Liver (tissue), 9 donors: ENCODE results near the gene CNOT11. TPM values are rescaled to one million over a fixed set of nuclear protein-coding genes. Genes with fewer than 3 reads are reported as not detected.
"Not testable (repeated sequence)": the region's sequence is repeated elsewhere in the genome, so short reads cannot be mapped to it uniquely, and the experiment has no call there.

Source experiments
- DNase-seq: peaks from one replicate; pipeline ENCODE4 v3.0.0-alpha.2; 2017; ENCODE audit warnings: low spot score
- H3K27ac ChIP-seq, 2 donors: one replicate each; pipeline ENCODE4 v1.7.0; 2013; ENCODE audit warnings: inconsistent platforms in 2 of 2, low read length in 2 of 2, control low read depth in 1 of 2, low read depth in 1 of 2, mild to moderate bottlenecking in 1 of 2
- H3K27me3 ChIP-seq, 4 donors: one replicate each; pipeline versions ENCODE4 v1.6.1 to v1.7.0; 2013; ENCODE audit warnings: low read length in 3 of 4, inconsistent platforms in 1 of 4, mild to moderate bottlenecking in 1 of 4, moderate library complexity in 1 of 4; ENCODE audit not compliant: control insufficient read depth in 4 of 4, insufficient read depth in 4 of 4
- H3K36me3 ChIP-seq, 4 donors: one replicate each; pipeline versions ENCODE4 v1.6.1 to v1.7.0; 2013; ENCODE audit warnings: low read length in 3 of 4, mild to moderate bottlenecking in 3 of 4, low read depth in 1 of 4, moderate library complexity in 1 of 4; ENCODE audit not compliant: control insufficient read depth in 4 of 4, insufficient read depth in 3 of 4
- H3K4me1 ChIP-seq, 4 donors: one replicate each; pipeline versions ENCODE4 v1.6.1 to v1.7.0; 2013; ENCODE audit warnings: low read length in 3 of 4, mild to moderate bottlenecking in 3 of 4, moderate library complexity in 1 of 4; ENCODE audit not compliant: control insufficient read depth in 4 of 4, insufficient read depth in 4 of 4
- H3K4me3 ChIP-seq, 3 donors: one replicate each; pipeline versions ENCODE4 v1.6.1 to v1.7.0; 2013; ENCODE audit warnings: low read length in 3 of 3, control low read depth in 1 of 3, low read depth in 1 of 3, mild to moderate bottlenecking in 1 of 3
- H3K9ac ChIP-seq, 2 donors: one replicate each; pipeline ENCODE4 v1.7.0; 2013; ENCODE audit warnings: low read length in 2 of 2, mild to moderate bottlenecking in 2 of 2, moderate library complexity in 2 of 2, control low read depth in 1 of 2, low read depth in 1 of 2
- H3K9me3 ChIP-seq, 4 donors: one replicate each; pipeline versions ENCODE4 v1.6.1 to v1.7.0; 2013; ENCODE audit warnings: low read length in 3 of 4; ENCODE audit not compliant: control insufficient read depth in 4 of 4
- EGR1 ChIP-seq, 2 donors: IDR thresholded peaks; 2 replicates each; pipeline ENCODE4 v1.6.1; 2016 to 2018; ENCODE audit warnings: antibody characterized with exemption in 2 of 2, low read depth in 2 of 2
- FOXA1 ChIP-seq: IDR thresholded peaks from 2 replicates; pipeline ENCODE4 v1.6.1; 2016; ENCODE audit warnings: antibody characterized with exemption
- FOXA2 ChIP-seq: IDR thresholded peaks from 2 replicates; pipeline ENCODE4 v1.6.1; 2016; ENCODE audit warnings: antibody characterized with exemption
- GABPA ChIP-seq, 2 donors: IDR thresholded peaks in 1 of 2; conservative IDR thresholded peaks in 1 of 2; 2 replicates each; pipeline ENCODE4 v1.6.1; 2016; ENCODE audit warnings: antibody characterized with exemption in 2 of 2, mild to moderate bottlenecking in 1 of 2, moderate library complexity in 1 of 2
- HNF4A ChIP-seq, 2 donors: conservative IDR thresholded peaks; 2 replicates each; pipeline ENCODE4 v1.6.1; 2016; ENCODE audit warnings: antibody characterized with exemption in 2 of 2, mild to moderate bottlenecking in 2 of 2
- HNF4G ChIP-seq: IDR thresholded peaks from 2 replicates; pipeline ENCODE4 v1.6.1; 2016; ENCODE audit warnings: antibody characterized with exemption
- JUND ChIP-seq, 2 donors: IDR thresholded peaks; 2 replicates each; pipeline ENCODE4 v1.6.1; 2016; ENCODE audit warnings: antibody characterized with exemption in 2 of 2
- NR2F2 ChIP-seq: IDR thresholded peaks from 2 replicates; pipeline ENCODE4 v1.6.1; 2016; ENCODE audit warnings: antibody characterized with exemption
- RAD21 ChIP-seq, 2 donors: IDR thresholded peaks; 2 replicates each; pipeline ENCODE4 v1.6.1; 2016; ENCODE audit warnings: antibody characterized with exemption in 2 of 2, mild to moderate bottlenecking in 2 of 2
- RXRA ChIP-seq, 2 donors: IDR thresholded peaks; 2 replicates each; pipeline ENCODE4 v1.6.1; 2017 to 2018; ENCODE audit warnings: antibody characterized with exemption in 2 of 2, mild to moderate bottlenecking in 1 of 2
- SP1 ChIP-seq: IDR thresholded peaks from 2 replicates; pipeline ENCODE4 v1.6.1; 2018; ENCODE audit warnings: antibody characterized with exemption, mild to moderate bottlenecking
- TAF1 ChIP-seq: conservative IDR thresholded peaks from 2 replicates; pipeline ENCODE4 v1.6.1; 2016; ENCODE audit warnings: antibody characterized with exemption, mild to moderate bottlenecking
- YY1 ChIP-seq: IDR thresholded peaks from 2 replicates; pipeline ENCODE4 v1.6.1; 2016; ENCODE audit warnings: antibody characterized with exemption, mild to moderate bottlenecking
- WGBS: extraction: QIAGEN DNeasy Blood & Tissue Kit; methylation state at CpG from one replicate; pipeline ENCODE4 v1.1.7; 2013; 5-methylcytosine and 5-hydroxymethylcytosine counted together
- polyA plus RNA-seq, 2 donors: library from polyadenylated mRNA; stranded (reverse) in 1 of 2; unstranded in 1 of 2; fragments of 200-250 nt in 1 of 2; fragments of >200 nt in 1 of 2; fragmentation: Nextera tagmentation in 1 of 2; extraction: Ambion mirVana in 1 of 2; gene quantifications; one replicate each; pipeline versions ENCODE4 v1.2.1 to v1.2.3, GENCODE V29; 2013 to 2015
- total RNA-seq, 2 donors: library from RNA; depleted of rRNA; stranded (reverse); fragments of >200 nt; gene quantifications; one replicate each; pipeline ENCODE4 v1.2.3, GENCODE V29; 2014
- TF ChIP-seq, protein P1 (sequence below): IDR thresholded peaks from 2 replicates; pipeline ENCODE4 v1.6.1; 2016; ENCODE audit warnings: antibody characterized with exemption, mild to moderate bottlenecking
- TF ChIP-seq, protein P2 (sequence below): IDR thresholded peaks from 2 replicates; pipeline ENCODE4 v1.6.1; 2016; ENCODE audit warnings: antibody characterized with exemption
- TF ChIP-seq, protein P3 (sequence below): IDR thresholded peaks from 2 replicates; pipeline ENCODE4 v1.6.1; 2016; ENCODE audit warnings: antibody characterized with exemption
- TF ChIP-seq, protein P4 (sequence below): fragments of 150-350 bp; IDR thresholded peaks from 2 replicates; pipeline ENCODE4 v1.5.1; 2017; ENCODE audit warnings: improper control_type of control experiment, low read depth, low read length; ENCODE audit not compliant: missing input control
- TF ChIP-seq, protein P5 (sequence below): IDR thresholded peaks from 2 replicates; pipeline ENCODE4 v1.6.1; 2016; ENCODE audit warnings: antibody characterized with exemption
- donor health status: healthy.
- donor health status: healthy.
- donor health status: healthy.
- donor health status: healthy.
- donor health status: healthy.

Gene CNOT11
- total and polyA plus RNA-seq, 4 donors: 9.8 to 14.3 (median 13.5) TPM

DNA sequence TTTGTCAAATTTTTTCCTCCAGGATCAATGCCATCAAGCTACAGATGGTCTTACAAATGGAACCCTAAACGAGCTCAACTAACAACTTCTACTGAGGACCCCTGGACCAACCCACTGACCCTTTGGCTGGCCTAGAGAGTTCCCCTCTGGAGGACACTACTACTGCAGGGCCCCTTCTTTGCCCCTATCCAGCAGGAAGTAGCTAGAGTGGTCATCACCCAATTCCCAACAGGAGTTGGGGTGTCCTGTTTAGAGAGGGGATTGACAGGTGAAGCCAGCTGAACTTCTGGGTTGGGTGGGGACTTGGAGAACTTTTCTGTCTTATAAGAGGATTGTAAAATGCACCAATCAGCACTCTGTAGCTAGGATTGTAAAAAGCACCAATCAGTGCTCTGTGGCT is 16.7 kb upstream of the CNOT11 start:
- H3K27ac ChIP-seq, H3K36me3 ChIP-seq, DNase-seq, H3K4me3 ChIP-seq, H3K9me3 ChIP-seq, H3K27me3 ChIP-seq, H3K9ac ChIP-seq: not testable (repeated sequence)
- peaks cover 4 to 28% (median 14%) of the 10 kb centered on the region in 4 donors for H3K4me1 ChIP-seq
- WGBS: 95% methylated on average over 1 of the region's 1 CpG

DNA sequence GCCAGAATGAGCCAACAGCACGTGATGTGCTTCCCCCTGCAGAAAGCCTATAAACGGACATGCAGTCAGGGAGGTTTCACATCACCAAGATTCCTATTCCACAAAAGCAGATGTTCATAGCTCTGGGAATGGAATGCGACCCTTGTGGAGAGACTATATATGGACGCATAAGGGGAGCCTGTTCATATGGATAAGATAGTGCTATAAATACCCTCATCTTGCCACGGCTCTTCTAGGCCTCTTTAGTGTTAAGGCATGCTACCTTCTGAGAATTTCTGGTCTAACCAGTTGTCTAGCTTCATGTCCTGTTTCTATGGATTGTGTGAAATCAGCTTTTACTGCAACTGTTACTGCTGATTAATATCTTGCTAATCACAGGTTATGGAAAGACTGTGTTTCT is 14.7 kb upstream of the CNOT11 start:
- H3K9me3 ChIP-seq, H3K27me3 ChIP-seq, H3K36me3 ChIP-seq, H3K27ac ChIP-seq, H3K4me3 ChIP-seq, H3K9ac ChIP-seq, DNase-seq: not testable (repeated sequence)
- H3K4me1 ChIP-seq: peaks cover 4 to 25% (median 14%) of the 10 kb centered on the region in 4 donors
- WGBS: 85% methylated on average over 5 of the region's 5 CpGs

DNA sequence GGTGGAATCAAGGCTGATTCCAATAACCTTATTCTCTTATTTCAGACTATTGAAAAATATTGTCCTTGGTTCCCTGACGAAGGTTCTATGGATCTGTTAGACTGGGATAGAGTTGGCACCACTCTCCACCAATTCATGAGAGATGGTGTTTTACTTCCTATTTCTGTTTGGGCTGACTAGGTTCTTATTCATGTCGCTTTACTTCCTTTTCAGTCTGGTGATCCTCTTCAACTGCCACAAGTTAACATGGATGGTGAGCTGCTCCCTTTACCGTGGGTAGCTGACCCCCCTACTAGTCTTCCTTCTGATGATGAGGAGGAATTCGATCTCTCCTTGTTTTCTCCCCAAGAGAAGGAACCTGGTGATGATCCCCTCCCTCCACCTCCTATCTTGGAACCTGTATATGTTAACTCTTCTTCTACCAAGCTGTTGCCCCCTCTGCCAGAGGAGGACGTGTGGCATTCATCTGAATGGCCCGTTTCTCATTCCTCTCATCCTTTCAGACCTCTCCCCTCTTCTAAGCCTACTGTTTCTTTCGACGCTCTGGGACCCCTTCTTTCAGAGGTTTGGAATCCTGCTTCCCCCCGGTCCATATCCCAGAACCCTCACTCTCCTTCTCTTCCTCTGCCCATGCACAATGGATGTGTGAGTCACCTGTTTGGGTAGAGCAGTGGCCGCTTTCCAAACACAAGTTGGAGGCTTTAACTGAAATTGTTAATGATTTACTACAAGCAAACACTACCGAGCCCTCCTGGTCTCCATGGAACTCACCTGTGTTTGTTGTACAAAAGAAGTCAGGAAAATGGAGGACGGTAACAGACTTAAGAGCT is 13.5 kb upstream of the CNOT11 start:
- 37% methylated on average over 12 of the region's 12 CpGs for WGBS

More for the DNA sequence above, 13.5 kb upstream of the CNOT11 start:
- Histone ChIP-seq H3K36me3 (no peaks in the 10 kb centered on the region), H3K27ac (peak overlapping the region; percentile 37 to 90), H3K4me1 (peaks cover 4 to 18% (median 13%) of the 10 kb centered on the region in 4 donors), H3K4me3 (peak overlapping the region in 1 of 3 donors; percentile 34), H3K9me3 (no peaks in the 10 kb centered on the region), H3K27me3 (no peaks in the 10 kb centered on the region), H3K9ac (peak overlapping the region in 1 of 2 donors; percentile 74)
- DNase-seq: peak; percentile 49
- no peak for TF ChIP-seq HNF4G
- peak in 1 of 2 donors; percentile 42 for TF ChIP-seq RXRA (IDR thresholded peaks at IDR 0.05)
- TF ChIP-seq, protein P1, sequence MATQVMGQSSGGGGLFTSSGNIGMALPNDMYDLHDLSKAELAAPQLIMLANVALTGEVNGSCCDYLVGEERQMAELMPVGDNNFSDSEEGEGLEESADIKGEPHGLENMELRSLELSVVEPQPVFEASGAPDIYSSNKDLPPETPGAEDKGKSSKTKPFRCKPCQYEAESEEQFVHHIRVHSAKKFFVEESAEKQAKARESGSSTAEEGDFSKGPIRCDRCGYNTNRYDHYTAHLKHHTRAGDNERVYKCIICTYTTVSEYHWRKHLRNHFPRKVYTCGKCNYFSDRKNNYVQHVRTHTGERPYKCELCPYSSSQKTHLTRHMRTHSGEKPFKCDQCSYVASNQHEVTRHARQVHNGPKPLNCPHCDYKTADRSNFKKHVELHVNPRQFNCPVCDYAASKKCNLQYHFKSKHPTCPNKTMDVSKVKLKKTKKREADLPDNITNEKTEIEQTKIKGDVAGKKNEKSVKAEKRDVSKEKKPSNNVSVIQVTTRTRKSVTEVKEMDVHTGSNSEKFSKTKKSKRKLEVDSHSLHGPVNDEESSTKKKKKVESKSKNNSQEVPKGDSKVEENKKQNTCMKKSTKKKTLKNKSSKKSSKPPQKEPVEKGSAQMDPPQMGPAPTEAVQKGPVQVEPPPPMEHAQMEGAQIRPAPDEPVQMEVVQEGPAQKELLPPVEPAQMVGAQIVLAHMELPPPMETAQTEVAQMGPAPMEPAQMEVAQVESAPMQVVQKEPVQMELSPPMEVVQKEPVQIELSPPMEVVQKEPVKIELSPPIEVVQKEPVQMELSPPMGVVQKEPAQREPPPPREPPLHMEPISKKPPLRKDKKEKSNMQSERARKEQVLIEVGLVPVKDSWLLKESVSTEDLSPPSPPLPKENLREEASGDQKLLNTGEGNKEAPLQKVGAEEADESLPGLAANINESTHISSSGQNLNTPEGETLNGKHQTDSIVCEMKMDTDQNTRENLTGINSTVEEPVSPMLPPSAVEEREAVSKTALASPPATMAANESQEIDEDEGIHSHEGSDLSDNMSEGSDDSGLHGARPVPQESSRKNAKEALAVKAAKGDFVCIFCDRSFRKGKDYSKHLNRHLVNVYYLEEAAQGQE: peak; percentile 58
- TF ChIP-seq, protein P2, sequence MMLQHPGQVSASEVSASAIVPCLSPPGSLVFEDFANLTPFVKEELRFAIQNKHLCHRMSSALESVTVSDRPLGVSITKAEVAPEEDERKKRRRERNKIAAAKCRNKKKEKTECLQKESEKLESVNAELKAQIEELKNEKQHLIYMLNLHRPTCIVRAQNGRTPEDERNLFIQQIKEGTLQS: peak; percentile 35
- peak in 1 of 2 donors; percentile 41 for TF ChIP-seq HNF4A (conservative IDR thresholded peaks at IDR 0.05)
- TF ChIP-seq JUND (IDR thresholded peaks at IDR 0.05): peak; percentile 65 to 76
- peak; percentile 48 for TF ChIP-seq TAF1
- TF ChIP-seq, protein P3, sequence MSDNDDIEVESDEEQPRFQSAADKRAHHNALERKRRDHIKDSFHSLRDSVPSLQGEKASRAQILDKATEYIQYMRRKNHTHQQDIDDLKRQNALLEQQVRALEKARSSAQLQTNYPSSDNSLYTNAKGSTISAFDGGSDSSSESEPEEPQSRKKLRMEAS: peak; percentile 45
- no peak for TF ChIP-seq FOXA1
- peak; percentile 74 for TF ChIP-seq SP1
- peak; percentile 35 for TF ChIP-seq FOXA2
- TF ChIP-seq, protein P4, sequence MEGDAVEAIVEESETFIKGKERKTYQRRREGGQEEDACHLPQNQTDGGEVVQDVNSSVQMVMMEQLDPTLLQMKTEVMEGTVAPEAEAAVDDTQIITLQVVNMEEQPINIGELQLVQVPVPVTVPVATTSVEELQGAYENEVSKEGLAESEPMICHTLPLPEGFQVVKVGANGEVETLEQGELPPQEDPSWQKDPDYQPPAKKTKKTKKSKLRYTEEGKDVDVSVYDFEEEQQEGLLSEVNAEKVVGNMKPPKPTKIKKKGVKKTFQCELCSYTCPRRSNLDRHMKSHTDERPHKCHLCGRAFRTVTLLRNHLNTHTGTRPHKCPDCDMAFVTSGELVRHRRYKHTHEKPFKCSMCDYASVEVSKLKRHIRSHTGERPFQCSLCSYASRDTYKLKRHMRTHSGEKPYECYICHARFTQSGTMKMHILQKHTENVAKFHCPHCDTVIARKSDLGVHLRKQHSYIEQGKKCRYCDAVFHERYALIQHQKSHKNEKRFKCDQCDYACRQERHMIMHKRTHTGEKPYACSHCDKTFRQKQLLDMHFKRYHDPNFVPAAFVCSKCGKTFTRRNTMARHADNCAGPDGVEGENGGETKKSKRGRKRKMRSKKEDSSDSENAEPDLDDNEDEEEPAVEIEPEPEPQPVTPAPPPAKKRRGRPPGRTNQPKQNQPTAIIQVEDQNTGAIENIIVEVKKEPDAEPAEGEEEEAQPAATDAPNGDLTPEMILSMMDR: no peak
- TF ChIP-seq RAD21 (IDR thresholded peaks at IDR 0.05): no peak
- TF ChIP-seq EGR1 (IDR thresholded peaks at IDR 0.05; ENCODE audit: low read depth in 2 of 2): no peak
- TF ChIP-seq, protein P5, sequence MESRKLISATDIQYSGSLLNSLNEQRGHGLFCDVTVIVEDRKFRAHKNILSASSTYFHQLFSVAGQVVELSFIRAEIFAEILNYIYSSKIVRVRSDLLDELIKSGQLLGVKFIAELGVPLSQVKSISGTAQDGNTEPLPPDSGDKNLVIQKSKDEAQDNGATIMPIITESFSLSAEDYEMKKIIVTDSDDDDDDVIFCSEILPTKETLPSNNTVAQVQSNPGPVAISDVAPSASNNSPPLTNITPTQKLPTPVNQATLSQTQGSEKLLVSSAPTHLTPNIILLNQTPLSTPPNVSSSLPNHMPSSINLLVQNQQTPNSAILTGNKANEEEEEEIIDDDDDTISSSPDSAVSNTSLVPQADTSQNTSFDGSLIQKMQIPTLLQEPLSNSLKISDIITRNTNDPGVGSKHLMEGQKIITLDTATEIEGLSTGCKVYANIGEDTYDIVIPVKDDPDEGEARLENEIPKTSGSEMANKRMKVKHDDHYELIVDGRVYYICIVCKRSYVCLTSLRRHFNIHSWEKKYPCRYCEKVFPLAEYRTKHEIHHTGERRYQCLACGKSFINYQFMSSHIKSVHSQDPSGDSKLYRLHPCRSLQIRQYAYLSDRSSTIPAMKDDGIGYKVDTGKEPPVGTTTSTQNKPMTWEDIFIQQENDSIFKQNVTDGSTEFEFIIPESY: peak; percentile 46
- no peak for TF ChIP-seq GABPA (IDR thresholded peaks at IDR 0.05 in 1 of 2, conservative IDR thresholded peaks at IDR 0.05 in 1 of 2)
- peak; percentile 97 for TF ChIP-seq YY1
- TF ChIP-seq NR2F2: no peak
